Prostate gland (tissue), 2 donors: ENCODE results near the gene SLC13A4. TPM values are rescaled to one million over a fixed set of nuclear protein-coding genes. Genes with fewer than 3 reads are reported as not detected.

Experiments
- DNase-seq: peaks from one replicate; pipeline ENCODE4 v3.0.0-alpha.2; 2019; ENCODE audit warnings: low spot score
- H3K27ac ChIP-seq, 2 donors: fragments of 200-600 bp; sonication (generic); 2 replicates each; pipeline ENCODE4 v1.5.1; 2017 to 2019
- H3K27me3 ChIP-seq: fragments of 200-600 bp; sonication (generic); replicated peaks from 2 replicates; pipeline ENCODE4 v1.5.1; 2019; ENCODE audit not compliant: insufficient read depth
- H3K36me3 ChIP-seq, 2 donors: fragments of 200-600 bp; sonication (generic); 1 replicate in 1 of 2; 2 replicates in 1 of 2; pipeline versions ENCODE4 v1.5.1 to v1.8.1; 2017 to 2019
- H3K4me1 ChIP-seq: fragments of 200-600 bp; sonication (generic); replicated peaks from 2 replicates; pipeline ENCODE4 v1.5.1; 2019
- H3K4me3 ChIP-seq, 2 donors: fragments of 200-600 bp; sonication (generic); 2 replicates each; pipeline ENCODE4 v1.5.1; 2017 to 2019
- H3K9me3 ChIP-seq: fragments of 200-600 bp; sonication (generic); 2 replicates; pipeline ENCODE4 v1.5.1; 2017
- CTCF ChIP-seq, 4 experiments: fragments of 200-600 bp in 2 of 4; fragments of 450-650 bp in 2 of 4; sonication (generic) in 2 of 4; IDR thresholded peaks; 1 replicate in 3 of 4; 2 replicates in 1 of 4; pipeline ENCODE4 v1.5.1; 2016 to 2019; ENCODE audit warnings: antibody characterized with exemption in 4 of 4, mild to moderate bottlenecking in 2 of 4, moderate library complexity in 2 of 4
- POLR2A ChIP-seq: fragments of 450-650 bp; IDR thresholded peaks from one replicate; pipeline ENCODE4 v1.6.1; 2016; ENCODE audit warnings: antibody characterized with exemption, mild to moderate bottlenecking
- POLR2AphosphoS5 ChIP-seq: sonication (generic); formaldehyde crosslinking; IDR thresholded peaks from one replicate; pipeline ENCODE4 v1.6.1; 2017; ENCODE audit warnings: antibody characterized with exemption
- WGBS: methylation state at CpG from one replicate; pipeline ENCODE4 v1.1.5; 2018; 5-methylcytosine and 5-hydroxymethylcytosine counted together
- intact Hi-C: fragments of 100-400 bp; cut with DNase I; formaldehyde crosslinking; loops from one replicate; pipeline ENCODE4 v1.14.2; 2022
- total RNA-seq, 2 donors: library from RNA; depleted of rRNA; stranded (reverse); fragments of >200 nt; gene quantifications; one replicate each; pipeline ENCODE4 v1.1.0, GENCODE V29; 2016

SLC13A4 gene
- total RNA-seq, 2 donors from 2014 or later: 9.4 TPM; not detected in 1

DNA sequence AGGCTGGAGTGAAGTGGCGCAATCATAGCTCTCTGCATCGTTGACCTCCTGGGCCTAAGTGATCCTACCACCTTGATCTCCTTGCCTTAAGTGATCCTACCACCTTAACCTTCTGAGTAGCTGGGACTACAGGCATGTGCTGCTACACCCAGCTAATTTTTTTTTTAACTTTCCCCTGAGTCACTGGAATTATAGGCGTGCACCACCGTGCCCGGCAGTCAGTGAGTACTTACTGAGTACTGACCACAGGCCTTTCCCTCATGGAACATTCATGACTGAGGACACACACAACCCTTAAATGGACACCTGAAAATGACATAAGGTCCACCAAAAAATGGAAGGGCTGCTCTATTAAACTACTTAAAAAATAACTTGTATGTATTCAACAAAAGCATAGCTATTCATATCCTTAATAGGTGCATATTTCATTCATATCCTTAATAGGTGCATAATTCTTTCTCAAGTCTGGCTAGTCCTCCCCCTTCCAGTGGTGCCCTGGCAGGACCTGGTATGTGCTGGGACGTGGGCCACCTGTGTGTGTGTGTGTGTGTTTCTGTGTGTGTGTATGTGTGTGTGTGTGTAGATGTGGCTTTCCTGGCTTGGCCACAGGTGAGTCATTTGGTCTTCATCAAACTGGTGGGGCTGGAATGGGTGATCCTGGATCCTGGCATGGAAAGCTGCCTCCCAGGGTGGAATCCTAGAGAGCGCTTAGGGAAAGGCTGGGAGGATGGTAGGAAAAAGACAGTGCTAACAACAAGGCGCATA, 17.1 kb upstream of the SLC13A4 start:
- intact Hi-C loops: no loop called here
- DNase-seq: no peak
- H3K9me3 ChIP-seq: no peaks in the 10 kb centered on the region

DNA sequence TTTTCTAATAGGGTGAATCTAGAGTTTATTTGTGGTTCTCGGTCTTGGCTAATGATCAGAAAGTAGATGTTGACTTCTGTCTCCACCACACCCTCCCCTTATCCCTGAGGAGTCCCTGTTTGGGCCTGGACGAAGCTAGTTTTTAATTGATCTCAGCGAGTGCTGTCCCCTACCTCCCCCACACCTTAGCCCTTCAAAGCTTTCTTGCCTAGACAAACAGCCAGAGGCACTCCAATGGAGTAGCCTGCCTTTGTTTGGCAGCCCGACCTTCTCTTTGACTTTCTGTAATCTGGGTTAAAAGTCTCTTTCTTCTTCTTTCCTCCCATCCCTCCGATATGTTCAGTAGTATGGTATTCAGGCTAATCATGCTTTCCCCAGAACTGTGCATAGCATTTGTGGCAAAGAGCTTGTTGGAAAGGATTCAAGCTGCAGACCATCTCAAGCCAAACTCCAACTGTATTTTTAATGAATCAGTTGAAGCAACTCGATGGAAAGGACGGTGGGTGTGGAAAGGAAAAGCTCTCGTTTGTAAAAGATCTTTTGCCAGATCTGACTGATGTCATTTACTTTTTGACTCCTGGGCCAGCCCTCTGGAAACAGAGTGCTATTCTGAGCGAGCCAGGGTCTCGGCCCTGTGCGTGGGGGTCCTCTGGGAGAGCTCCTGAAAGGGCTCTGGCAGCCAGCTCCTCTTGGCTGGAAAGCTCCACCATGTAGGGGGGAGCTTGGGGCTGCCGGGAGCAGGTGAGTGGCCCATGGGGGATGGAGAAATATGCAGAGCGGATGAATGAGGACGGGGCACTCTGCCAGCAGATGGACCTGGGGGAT, 16.1 kb upstream of the SLC13A4 start:
- WGBS: 30% methylated on average over 14 of the region's 14 CpGs
- H3K36me3 ChIP-seq: no peaks in the 10 kb centered on the region
- no peak for DNase-seq
- H3K27ac ChIP-seq: no peak overlapping the region
- H3K9me3 ChIP-seq: no peaks in the 10 kb centered on the region
- no peak overlapping the region for H3K4me3 ChIP-seq
- intact Hi-C loops: no loop called here
- H3K27me3 ChIP-seq: no peaks in the 10 kb centered on the region
- TF ChIP-seq POLR2A (no peak), CTCF (IDR thresholded peaks at IDR 0.05) (no peak), POLR2AphosphoS5 (no peak)
- no peaks in the 10 kb centered on the region for H3K4me1 ChIP-seq

More for the DNA sequence above, 17.1 kb upstream of the SLC13A4 start:
- H3K4me1 ChIP-seq: no peaks in the 10 kb centered on the region
- H3K27me3 ChIP-seq: no peaks in the 10 kb centered on the region
- no peak overlapping the region for H3K27ac ChIP-seq
- TF ChIP-seq CTCF (IDR thresholded peaks at IDR 0.05) (no peak), POLR2AphosphoS5 (no peak), POLR2A (no peak)
- H3K4me3 ChIP-seq: no peak overlapping the region
- WGBS: 90% methylated on average over 8 of the region's 8 CpGs
- H3K36me3 ChIP-seq: no peaks in the 10 kb centered on the region

GRCh38 chr7:135742371-135742770, 14.4 kb upstream of the SLC13A4 start:
- Histone ChIP-seq H3K27ac (no peak overlapping the region), H3K36me3 (no peaks in the 10 kb centered on the region), H3K4me3 (no peak overlapping the region), H3K27me3 (no peaks in the 10 kb centered on the region), H3K9me3 (no peaks in the 10 kb centered on the region), H3K4me1 (no peaks in the 10 kb centered on the region)
- whole genome bisulfite sequencing: 92% methylated on average over 4 of the region's 4 CpGs
- TF ChIP-seq POLR2AphosphoS5: no peak
- TF ChIP-seq POLR2A: no peak
- TF ChIP-seq CTCF (IDR thresholded peaks at IDR 0.05): no peak
- DNase-seq: no peak
- intact Hi-C loops: no loop called here

DNA sequence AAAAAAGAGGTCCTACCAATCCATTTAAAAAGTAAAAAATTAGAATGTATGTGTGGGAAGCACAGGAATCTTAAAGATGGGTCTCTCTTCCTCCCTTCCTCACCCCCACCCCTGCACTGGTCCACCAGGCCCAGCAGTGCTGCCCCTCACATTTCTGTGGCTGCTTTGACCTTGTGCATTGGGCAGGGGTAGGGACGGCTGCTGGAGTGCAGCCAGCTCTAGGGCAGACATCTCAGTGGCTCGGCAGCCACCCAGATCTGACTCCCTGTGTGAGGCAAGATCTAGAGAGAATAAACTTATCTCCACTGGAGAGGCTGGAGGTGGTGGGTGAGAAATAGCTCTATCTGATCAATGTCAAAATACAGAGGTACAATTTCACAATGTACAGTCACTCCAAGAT, 13.9 kb upstream of the SLC13A4 start:
- Histone ChIP-seq H3K27ac (no peak overlapping the region), H3K4me1 (no peaks in the 10 kb centered on the region), H3K27me3 (no peaks in the 10 kb centered on the region), H3K9me3 (no peaks in the 10 kb centered on the region), H3K36me3 (no peaks in the 10 kb centered on the region), H3K4me3 (no peak overlapping the region)
- TF ChIP-seq POLR2AphosphoS5 (no peak), CTCF (IDR thresholded peaks at IDR 0.05) (no peak), POLR2A (no peak)
- no peak for DNase-seq
- WGBS: 51% methylated on average over 2 of the region's 2 CpGs
- intact Hi-C loops: no loop called here
